Subcutaneous abdominal adipose tissue (tissue), 5 donors: ENCODE results near the gene WEE1.
A peak's percentile ranks its signal among the peaks of the same experiment; 100 is the strongest.

Source experiments
- H3K27ac ChIP-seq: one replicate; pipeline ENCODE4 v1.7.0; 2013; ENCODE audit warnings: low read depth, mild to moderate bottlenecking, inconsistent platforms, low read length, moderate library complexity
- H3K27me3 ChIP-seq, 5 donors: one replicate each; pipeline ENCODE4 v1.7.0; 2013; ENCODE audit warnings: low read length in 5 of 5, inconsistent platforms in 1 of 5; ENCODE audit not compliant: control insufficient read depth in 5 of 5, insufficient read depth in 4 of 5
- H3K36me3 ChIP-seq, 5 donors: one replicate each; pipeline ENCODE4 v1.7.0; 2013; ENCODE audit warnings: low read length in 5 of 5; ENCODE audit not compliant: control insufficient read depth in 5 of 5, insufficient read depth in 5 of 5
- H3K4me1 ChIP-seq, 5 donors: one replicate each; pipeline ENCODE4 v1.7.0; 2013; ENCODE audit warnings: low read length in 5 of 5, mild to moderate bottlenecking in 3 of 5, moderate library complexity in 1 of 5; ENCODE audit not compliant: control insufficient read depth in 5 of 5, insufficient read depth in 5 of 5
- H3K4me3 ChIP-seq, 5 donors: one replicate each; pipeline ENCODE4 v1.7.0; 2013; ENCODE audit warnings: low read length in 5 of 5, low read depth in 1 of 5
- H3K9ac ChIP-seq, 5 donors: one replicate each; pipeline ENCODE4 v1.7.0; 2013; ENCODE audit warnings: low read length in 5 of 5, mild to moderate bottlenecking in 4 of 5, moderate library complexity in 3 of 5
- H3K9me3 ChIP-seq, 5 donors: one replicate each; pipeline ENCODE4 v1.7.0; 2013; ENCODE audit warnings: low read length in 5 of 5; ENCODE audit not compliant: control insufficient read depth in 5 of 5
- donor health status: healthy.
- donor health status: healthy.
- donor health status: healthy.
- donor health status: healthy.
- donor health status: healthy.

Gene WEE1

DNA sequence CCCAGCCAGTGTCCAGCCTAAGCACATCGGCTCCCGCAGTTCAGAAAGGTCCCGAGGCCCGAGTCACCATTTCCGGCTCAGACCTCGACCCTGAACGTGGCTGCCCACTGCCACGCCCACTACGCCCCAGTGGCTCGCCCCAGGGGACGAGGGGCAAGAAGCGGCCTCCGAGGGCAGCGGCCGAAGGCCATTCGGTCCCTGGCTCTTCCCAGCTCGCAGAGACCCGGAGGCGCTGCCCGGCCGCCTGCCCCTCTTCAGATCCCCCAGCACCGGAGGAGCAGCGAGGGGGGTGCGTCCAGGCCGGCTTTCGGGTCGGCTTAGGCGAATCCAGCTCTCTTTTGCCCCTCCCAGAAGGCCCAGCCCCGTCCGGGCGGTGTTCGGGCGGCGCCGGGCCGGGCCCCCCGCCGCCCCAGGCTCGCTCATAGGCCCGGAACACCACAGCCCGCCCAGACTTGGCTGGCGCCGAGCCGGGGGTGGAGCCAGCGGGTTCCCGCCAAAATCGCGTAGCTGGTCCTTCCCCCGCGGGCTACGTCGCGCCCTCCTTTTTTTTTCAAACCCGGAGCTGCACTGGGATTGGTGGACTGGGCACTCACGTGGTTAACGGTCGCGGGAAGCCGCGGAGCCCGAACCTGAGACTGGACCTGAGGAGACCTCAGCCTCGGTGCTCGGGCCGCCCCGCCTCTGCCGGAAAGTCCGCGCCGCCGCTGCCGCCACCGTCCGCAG, at the start of gene WEE1:
Gene WEE1 (plus strand): TSS at position 619 of the 723 bp plus-strand sequence. CDS start 264 bp downstream, outside the sequence.
- H3K27ac ChIP-seq, result peak within 1 kb of the TSS; percentile 77
- no peaks in the 10 kb centered on the region for H3K9me3 ChIP-seq
- H3K4me1 ChIP-seq, result peaks cover 0 to 32% (median 26%) of the 10 kb centered on the region in 5 donors
- peaks cover 0 to 2% (median 0%) of the 10 kb centered on the region in 5 donors for H3K36me3 ChIP-seq
- H3K27me3 ChIP-seq, result peaks cover 0 to 13% (median 3%) of the 10 kb centered on the region in 5 donors
- peak within 1 kb of the TSS; percentile 69 to 89 (median 77) for H3K4me3 ChIP-seq
- H3K9ac ChIP-seq, result peak within 1 kb of the TSS in 4 of 5 donors; percentile 76 to 86 (median 79)

DNA sequence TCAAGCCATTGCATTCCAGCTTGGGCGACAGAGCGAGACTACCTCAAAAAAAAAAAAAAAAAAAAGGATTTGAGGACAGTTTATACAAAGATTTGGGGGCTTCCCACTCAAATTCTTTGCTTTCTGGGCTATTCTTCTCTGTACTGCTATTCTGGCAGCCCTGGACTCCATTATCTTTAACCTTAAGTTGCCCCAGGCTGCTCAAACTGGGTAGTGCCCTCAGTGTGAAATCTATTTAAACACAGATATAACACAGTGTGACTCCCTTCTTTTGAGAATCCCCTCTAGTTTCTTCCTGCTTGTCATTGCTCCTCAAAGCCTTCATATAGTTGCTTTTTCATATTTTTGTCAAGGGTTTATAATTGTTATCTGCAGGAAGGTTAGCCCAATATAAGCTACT, 49.5 kb upstream of the WEE1 start:
- no peak overlapping the region for H3K27ac ChIP-seq
- H3K9ac ChIP-seq, result no peak overlapping the region
- no peaks in the 10 kb centered on the region for H3K9me3 ChIP-seq
- H3K4me1 ChIP-seq, result peaks cover 0 to 9% (median 6%) of the 10 kb centered on the region in 5 donors
- peaks cover 4 to 26% (median 13%) of the 10 kb centered on the region in 5 donors for H3K36me3 ChIP-seq
- H3K4me3 ChIP-seq, result no peak overlapping the region
- H3K27me3 ChIP-seq, result no peaks in the 10 kb centered on the region

DNA sequence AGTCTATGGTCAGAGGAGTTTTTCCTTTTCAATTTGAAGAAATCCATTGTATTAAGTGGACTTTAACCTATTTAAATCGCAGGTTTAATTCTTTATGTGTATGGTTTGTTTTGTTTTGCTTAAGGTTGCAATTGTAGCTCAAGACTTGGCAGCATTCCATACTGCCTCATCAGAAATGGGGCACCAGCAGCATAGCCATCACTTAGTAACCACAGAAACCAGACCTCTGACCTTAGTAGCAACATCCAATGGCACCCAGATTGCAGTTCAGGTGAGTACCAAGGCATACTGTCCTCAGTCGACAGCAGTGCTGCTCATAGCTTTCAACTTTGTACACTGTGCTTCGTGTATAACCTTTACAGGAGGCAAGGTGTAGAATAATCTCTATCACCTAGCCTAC, 48.4 kb upstream of the WEE1 start:
- H3K36me3 ChIP-seq, result peaks cover 4 to 20% (median 13%) of the 10 kb centered on the region in 5 donors
- H3K27me3 ChIP-seq, result no peaks in the 10 kb centered on the region
- H3K4me1 ChIP-seq, result peaks cover 2 to 18% (median 15%) of the 10 kb centered on the region in 5 donors
- H3K27ac ChIP-seq, result no peak overlapping the region
- H3K9ac ChIP-seq, result no peak overlapping the region
- no peaks in the 10 kb centered on the region for H3K9me3 ChIP-seq
- no peak overlapping the region for H3K4me3 ChIP-seq

DNA sequence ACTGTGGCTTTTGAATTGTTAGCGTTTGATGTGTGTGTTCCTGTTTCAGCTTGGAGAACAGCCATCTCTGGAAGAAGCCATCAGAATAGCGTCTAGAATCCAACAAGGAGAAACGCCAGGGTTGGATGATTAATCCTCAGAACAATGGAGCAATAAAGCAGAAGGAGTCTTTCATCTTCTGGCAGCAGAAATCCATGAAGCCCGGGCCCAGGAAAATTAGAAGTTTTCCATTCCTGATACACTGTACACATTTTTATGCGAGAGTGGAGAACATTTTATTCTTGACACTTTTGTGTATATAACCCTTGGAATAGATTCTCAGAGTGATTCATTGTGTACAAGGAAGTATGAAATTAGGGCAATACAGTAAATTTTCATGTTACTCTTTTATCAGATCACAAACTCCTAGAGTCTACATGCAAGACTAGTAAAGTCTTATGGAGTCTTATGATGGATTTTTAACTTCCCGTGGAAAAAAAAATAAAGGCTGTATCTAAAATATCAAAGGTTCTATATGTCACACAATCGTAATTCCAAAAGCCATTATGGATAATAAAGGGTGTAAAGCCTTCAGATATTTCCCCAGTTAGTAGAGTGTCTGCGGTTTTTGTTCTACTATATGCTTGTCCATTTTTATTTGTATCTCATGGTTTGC, 45.9 kb upstream of the WEE1 start:
- Histone ChIP-seq H3K4me3 (no peak overlapping the region), H3K9ac (peak overlapping the region in 1 of 5 donors; percentile 2), H3K27ac (peak overlapping the region; percentile 32), H3K9me3 (no peaks in the 10 kb centered on the region), H3K27me3 (no peaks in the 10 kb centered on the region), H3K36me3 (peaks cover 4 to 15% (median 10%) of the 10 kb centered on the region in 5 donors), H3K4me1 (peaks cover 2 to 18% (median 15%) of the 10 kb centered on the region in 5 donors)

DNA sequence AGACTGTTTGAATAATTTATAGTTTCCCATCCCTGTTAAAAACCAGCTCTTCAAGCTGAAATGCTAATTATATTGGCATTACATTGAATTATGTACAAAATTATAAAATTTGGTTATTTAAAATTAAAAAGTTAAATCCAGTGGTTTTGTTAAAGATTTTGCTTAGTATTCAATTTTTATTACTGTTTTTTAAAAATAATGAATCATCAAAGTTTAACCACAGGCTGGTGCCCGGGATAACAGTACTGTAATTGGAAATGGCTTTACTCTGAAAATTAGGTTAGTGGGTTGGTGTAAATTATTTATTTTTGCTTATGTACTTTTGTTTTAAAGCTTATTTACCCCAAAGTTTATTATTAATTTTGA, 45.4 kb upstream of the WEE1 start:
- peaks cover 4 to 15% (median 10%) of the 10 kb centered on the region in 5 donors for H3K36me3 ChIP-seq
- no peaks in the 10 kb centered on the region for H3K27me3 ChIP-seq
- H3K4me3 ChIP-seq, result no peak overlapping the region
- H3K4me1 ChIP-seq, result peaks cover 2 to 18% (median 15%) of the 10 kb centered on the region in 5 donors
- no peak overlapping the region for H3K9ac ChIP-seq
- H3K9me3 ChIP-seq, result no peaks in the 10 kb centered on the region
- H3K27ac ChIP-seq, result peak overlapping the region; percentile 32

DNA sequence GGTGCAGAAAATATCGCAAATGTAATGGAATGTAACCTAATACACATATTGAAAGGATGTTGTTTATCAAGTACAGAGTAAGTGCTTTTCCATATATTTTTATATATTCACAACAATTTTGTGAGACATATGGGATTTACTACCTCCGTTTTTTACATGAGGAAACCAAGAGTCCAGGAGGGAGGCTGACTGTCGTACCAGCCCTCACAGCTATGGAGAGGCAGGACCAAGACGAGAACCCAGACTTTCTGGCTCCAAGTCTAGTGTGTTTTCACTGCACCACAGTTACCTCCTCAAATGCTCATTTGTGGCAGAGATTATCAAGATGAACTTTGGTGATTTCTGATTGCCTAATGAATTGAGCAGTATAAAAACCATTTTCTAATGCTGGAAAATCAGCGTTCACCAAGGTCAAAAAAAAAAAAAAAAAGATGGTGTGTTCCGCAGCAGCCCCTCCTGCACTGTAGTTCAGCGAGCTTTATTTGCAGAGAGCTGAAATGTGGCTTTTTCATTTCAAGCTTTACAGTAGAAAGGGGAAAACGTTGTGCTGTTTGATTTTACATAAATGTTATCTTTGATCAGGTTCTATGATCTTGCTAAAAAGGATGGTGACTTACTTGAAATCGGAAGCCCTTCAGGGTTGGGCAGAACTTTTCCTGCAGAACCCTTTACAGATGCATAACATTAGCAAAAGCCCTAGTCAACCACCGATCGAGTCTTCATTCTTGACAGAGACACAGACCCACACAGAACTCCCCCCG, 44.7 kb upstream of the WEE1 start:
- Histone ChIP-seq H3K36me3 (peaks cover 4 to 15% (median 10%) of the 10 kb centered on the region in 5 donors), H3K4me3 (no peak overlapping the region), H3K9ac (no peak overlapping the region), H3K9me3 (no peaks in the 10 kb centered on the region), H3K4me1 (peaks cover 2 to 18% (median 15%) of the 10 kb centered on the region in 5 donors), H3K27ac (no peak overlapping the region), H3K27me3 (no peaks in the 10 kb centered on the region)

DNA sequence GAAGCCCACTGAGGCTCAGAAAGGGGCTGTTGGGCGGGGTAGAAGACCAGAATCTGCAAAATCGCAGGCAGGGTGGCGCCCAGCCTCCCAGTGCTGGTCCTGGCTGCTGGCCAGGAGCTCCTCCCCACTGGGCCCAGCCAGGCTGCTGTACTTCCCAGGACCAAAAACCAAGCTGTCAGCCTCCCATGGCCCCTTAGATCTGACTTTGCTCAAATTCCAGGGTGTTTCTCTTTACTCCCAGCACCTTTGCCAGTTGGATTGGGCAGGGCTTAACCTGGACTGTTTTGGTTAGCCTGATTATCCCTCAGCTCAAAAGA, 44.2 kb upstream of the WEE1 start:
- Histone ChIP-seq H3K9ac (peak overlapping the region in 1 of 5 donors; percentile 10), H3K4me3 (no peak overlapping the region), H3K36me3 (peaks cover 4 to 15% (median 10%) of the 10 kb centered on the region in 5 donors), H3K4me1 (peaks cover 2 to 18% (median 15%) of the 10 kb centered on the region in 5 donors), H3K27me3 (no peaks in the 10 kb centered on the region), H3K9me3 (no peaks in the 10 kb centered on the region), H3K27ac (no peak overlapping the region)

DNA sequence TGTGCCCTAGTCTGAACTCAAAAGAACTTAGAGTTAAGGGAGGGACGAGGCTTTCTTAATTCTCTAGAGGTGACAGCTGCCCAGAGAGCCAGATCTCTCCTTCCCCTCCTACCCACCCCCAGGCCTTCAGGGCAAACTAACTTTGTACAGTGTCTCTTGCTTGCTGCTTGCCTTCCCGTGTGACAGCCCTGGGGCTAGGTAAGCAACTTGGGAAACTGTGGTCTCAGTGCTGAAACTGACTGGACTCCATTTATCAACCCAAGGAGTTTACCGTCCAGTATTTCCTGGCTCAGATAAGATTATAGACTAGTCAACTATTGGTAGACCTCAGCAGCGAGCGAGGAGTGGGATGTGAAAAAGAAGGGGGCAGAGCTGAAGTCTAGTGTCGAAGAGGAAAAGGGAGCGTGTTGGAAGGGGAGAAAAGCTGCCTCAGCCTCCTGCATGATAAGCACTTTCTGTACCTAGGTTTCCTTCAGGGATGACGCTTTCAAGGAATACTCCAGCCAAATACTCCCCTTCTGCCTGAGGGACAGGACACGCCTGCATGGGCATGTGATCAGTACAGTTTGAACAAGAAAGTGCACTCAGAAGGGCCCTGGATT, 43.3 kb upstream of the WEE1 start:
- Histone ChIP-seq H3K36me3 (peaks cover 2 to 14% (median 8%) of the 10 kb centered on the region in 5 donors), H3K9ac (no peak overlapping the region), H3K4me3 (no peak overlapping the region), H3K27me3 (no peaks in the 10 kb centered on the region), H3K9me3 (no peaks in the 10 kb centered on the region), H3K27ac (no peak overlapping the region), H3K4me1 (peaks cover 2 to 18% (median 15%) of the 10 kb centered on the region in 5 donors)

DNA sequence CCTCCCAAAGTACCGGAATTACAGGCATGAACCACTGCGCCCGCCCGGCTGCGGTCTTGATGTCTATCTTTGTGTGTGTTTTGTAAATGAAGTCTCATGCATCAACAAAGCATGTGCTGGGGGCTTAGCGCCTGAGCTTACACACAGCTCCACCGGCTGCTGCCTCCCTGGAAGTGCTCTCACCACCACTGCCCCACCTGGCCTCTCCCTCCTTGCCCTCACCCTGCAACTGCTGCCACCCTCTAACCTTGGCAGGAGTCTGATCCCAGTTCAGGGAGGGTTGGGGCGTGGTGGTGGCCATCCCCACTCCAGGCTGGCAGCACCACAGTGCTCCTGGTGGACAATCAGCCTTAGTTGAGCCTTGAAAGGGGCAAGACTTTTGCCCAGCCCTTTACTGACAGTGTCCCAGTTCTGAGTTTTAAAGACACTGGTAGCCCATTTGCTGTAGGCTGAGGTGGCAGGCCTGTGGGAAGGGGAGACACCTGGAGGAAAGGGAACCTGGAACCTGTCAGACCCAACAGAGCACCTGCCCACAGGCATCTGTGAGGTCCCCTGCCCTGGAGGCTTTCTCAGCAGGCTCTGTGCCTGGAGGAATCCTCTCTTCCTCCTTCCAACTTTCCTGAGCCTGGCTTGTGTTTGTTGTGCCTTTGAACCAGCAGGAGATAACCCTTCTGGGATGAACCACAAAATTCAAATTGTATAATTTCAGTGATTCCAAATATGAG, 42.4 kb upstream of the WEE1 start:
- H3K4me1 ChIP-seq, result peaks cover 2 to 19% (median 16%) of the 10 kb centered on the region in 5 donors
- peaks cover 0 to 5% (median 0%) of the 10 kb centered on the region in 5 donors for H3K36me3 ChIP-seq
- H3K4me3 ChIP-seq, result no peak overlapping the region
- H3K9me3 ChIP-seq, result no peaks in the 10 kb centered on the region
- no peak overlapping the region for H3K9ac ChIP-seq
- H3K27ac ChIP-seq, result no peak overlapping the region
- H3K27me3 ChIP-seq, result no peaks in the 10 kb centered on the region
